Activated CD4-positive, alpha-beta T cell treated with anti-CD3 and anti-CD28 coated beads, Interleukin-2, amount 10 ng/mL, durations not matched to agents 7 days and 5 days (primary cell): Measurements from ENCODE around the gene COX19. TPM values are rescaled to one million over a fixed set of nuclear protein-coding genes. Genes with fewer than 3 reads are reported as not detected.
"Not testable (repeated sequence)": the region's sequence is repeated elsewhere in the genome, so short reads cannot be mapped to it uniquely, and the experiment has no call there.

ENCODE experiments used
- CTCF ChIA-PET: fragments of 350-600 bp; sonication (Branson Sonifier 250); formaldehyde crosslinking; loops from one replicate; lab custom pipeline; 2021; ENCODE audit warnings: antibody characterized with exemption; lab: Charles Lee
- POLR2A ChIA-PET: fragments of 350-600 bp; sonication (Branson Sonifier 250); formaldehyde crosslinking; loops from one replicate; lab custom pipeline; 2021; ENCODE audit warnings: antibody characterized with exemption; lab: Charles Lee
- DNase-seq: peaks from one replicate; pipeline ENCODE4 v3.0.0-alpha.2; 2020
- H3K27ac Mint-ChIP-seq: one replicate; pipeline ENCODE4 v1.8.0; 2021; ENCODE audit warnings: mild to moderate bottlenecking, moderate library complexity, mixed read lengths
- H3K27me3 Mint-ChIP-seq: one replicate; pipeline ENCODE4 v1.8.0; 2021; ENCODE audit warnings: mixed read lengths
- H3K36me3 Mint-ChIP-seq: one replicate; pipeline ENCODE4 v1.8.0; 2021; ENCODE audit warnings: low read depth, mixed read lengths
- H3K4me1 Mint-ChIP-seq: one replicate; pipeline ENCODE4 v1.8.0; 2021; ENCODE audit warnings: mixed read lengths
- H3K4me3 Mint-ChIP-seq: one replicate; pipeline ENCODE4 v1.8.0; 2021; ENCODE audit warnings: mild to moderate bottlenecking, moderate library complexity, mixed read lengths
- H3K9me3 Mint-ChIP-seq: one replicate; pipeline ENCODE4 v1.8.0; 2021; ENCODE audit warnings: mixed read lengths
- total RNA-seq, 2 experiments: library from RNA; stranded (reverse); gene quantifications; one replicate each; pipeline ENCODE4 v1.2.3, GENCODE V29; 2021

Gene COX19
- total RNA-seq, 2 experiments from 2014 or later, result 18.2 to 20.1 TPM

DNA sequence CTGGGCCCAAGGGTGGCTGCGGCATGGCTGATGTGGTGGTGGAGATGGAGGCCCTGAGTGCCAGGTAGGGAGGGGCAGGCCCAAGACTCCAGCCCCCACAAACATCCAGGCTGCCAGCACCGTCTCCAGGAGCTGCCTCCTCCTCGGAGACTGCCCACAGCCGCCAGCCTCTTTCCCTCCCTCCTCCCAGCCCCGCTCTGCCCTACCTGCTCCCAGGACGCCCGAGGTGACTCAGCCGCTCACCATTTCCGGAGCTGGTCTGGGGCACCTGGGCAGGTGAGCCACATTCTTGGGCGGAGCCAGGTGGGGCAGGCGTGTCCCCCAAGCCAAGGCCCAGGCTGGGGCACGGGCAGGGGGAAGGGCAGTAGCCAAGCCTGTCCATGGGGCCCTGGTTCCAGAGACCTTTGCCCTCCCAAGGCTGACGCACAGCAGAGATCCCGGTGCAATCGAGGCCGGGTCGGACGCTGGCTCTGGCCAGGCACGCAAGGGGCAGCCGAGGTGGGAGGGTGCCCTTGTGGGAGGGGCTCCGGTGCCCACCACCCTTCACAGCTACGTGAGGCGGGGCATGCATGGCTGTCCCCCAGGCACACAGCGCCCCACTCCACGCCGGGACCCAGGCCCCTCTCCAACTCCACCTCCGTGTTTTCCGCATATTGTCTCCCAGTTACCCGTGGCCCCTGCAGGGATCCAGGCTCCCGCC lies 29.6 kb downstream of the COX19 start:
- Mint-ChIP-seq H3K4me1 (no peaks in the 10 kb centered on the region), H3K4me3 (no peak overlapping the region), H3K27ac (no peak overlapping the region), H3K36me3 (no peaks in the 10 kb centered on the region), H3K9me3 (peaks cover 6% of the 10 kb centered on the region), H3K27me3 (peaks cover 9% of the 10 kb centered on the region)
- CTCF ChIA-PET, result no interaction called here
- DNase-seq, result no peak
- POLR2A ChIA-PET, result no interaction called here

DNA sequence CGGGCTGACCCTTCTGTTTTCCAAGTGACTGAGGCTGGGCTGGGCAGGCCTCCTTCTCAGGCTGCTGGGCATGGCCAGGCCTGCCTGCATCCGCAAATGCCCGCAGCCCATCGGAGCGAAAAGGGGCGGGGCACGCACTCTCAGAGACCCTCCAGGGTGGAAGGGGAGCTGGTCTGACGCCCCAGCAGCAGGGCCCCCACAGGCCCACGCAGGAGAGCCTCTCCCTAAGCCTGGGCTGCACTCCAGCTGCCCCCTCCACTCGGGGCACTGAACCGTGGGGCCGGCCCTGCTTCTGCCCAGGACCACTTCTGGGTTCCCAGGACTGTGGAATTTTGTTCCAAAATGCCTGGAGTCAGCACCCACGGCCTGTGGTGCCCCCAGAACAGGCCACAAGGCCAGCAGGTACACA lies 30.2 kb downstream of the COX19 start:
- POLR2A ChIA-PET, result no interaction called here
- CTCF ChIA-PET, result no interaction called here
- no peak overlapping the region for H3K4me3 Mint-ChIP-seq
- H3K36me3 Mint-ChIP-seq, result peaks cover 2% of the 10 kb centered on the region
- H3K4me1 Mint-ChIP-seq, result no peaks in the 10 kb centered on the region
- peaks cover 11% of the 10 kb centered on the region for H3K9me3 Mint-ChIP-seq
- peaks cover 14% of the 10 kb centered on the region for H3K27me3 Mint-ChIP-seq
- DNase-seq, result no peak
- no peak overlapping the region for H3K27ac Mint-ChIP-seq

GRCh38 chr7:944744-945143 lies 30.6 kb downstream of the COX19 start:
- ChIA-PET CTCF (no interaction called here), POLR2A (no interaction called here)
- Mint-ChIP-seq H3K4me3 (no peak overlapping the region), H3K4me1 (no peaks in the 10 kb centered on the region), H3K27ac (no peak overlapping the region), H3K36me3 (peaks cover 2% of the 10 kb centered on the region), H3K9me3 (peaks cover 14% of the 10 kb centered on the region), H3K27me3 (peaks cover 17% of the 10 kb centered on the region)
- no peak for DNase-seq

DNA sequence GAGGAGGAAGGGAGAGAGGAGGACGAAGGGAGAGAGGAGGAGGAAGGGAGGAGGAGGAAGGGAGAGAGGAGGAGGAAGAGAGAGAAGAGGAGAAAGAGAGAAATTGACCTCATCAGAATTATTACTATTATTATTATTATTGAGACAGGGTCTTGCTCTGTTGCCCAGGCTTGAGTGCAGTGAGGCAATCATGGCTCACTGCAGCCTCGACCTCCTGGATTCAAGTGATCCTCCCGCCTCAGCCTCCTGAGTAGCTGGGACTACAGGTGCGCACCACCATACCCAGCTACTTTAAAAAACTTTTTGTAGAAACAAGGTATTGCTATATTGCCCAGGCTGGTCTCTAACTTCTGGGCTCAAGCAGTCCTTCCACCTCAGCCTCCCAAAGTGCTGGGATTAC lies 31.6 kb downstream of the COX19 start:
- H3K36me3 Mint-ChIP-seq, H3K4me3 Mint-ChIP-seq, CTCF ChIA-PET, DNase-seq, POLR2A ChIA-PET, H3K27ac Mint-ChIP-seq, H3K4me1 Mint-ChIP-seq: not testable (repeated sequence)
- peaks cover 18% of the 10 kb centered on the region for H3K27me3 Mint-ChIP-seq
- H3K9me3 Mint-ChIP-seq, result peaks cover 15% of the 10 kb centered on the region

GRCh38 chr7:940599-941408 lies 34.5 kb downstream of the COX19 start:
- POLR2A ChIA-PET, result no interaction called here
- peaks cover 2% of the 10 kb centered on the region for H3K36me3 Mint-ChIP-seq

DNA sequence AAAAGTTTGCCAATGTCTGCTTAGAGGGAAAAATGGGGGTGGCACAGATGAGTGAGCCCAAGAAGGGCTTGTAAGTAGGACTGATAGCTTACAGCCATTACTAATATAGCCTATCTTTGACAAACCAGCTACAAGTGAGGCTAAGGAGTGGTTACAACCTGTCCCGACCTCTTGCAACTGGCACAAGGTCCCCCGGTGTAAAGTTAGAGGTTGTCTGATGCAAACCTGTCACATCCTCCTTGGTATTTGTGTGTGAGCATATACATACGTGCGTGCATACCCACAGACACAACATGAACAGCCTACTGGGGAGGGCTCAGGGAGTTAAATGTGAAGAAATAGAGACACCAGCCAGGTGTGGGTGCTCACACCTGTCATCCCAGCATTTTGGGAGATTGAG lies 35.5 kb downstream of the COX19 start:
- POLR2A ChIA-PET, result no interaction called here
- CTCF ChIA-PET, result interaction anchor here (0.6 to 1.2 kb wide), 2 partner anchors 39 to 525 kb away, joined by 3 read pairs; no protein-coding TSS in a partner anchor
- H3K27ac Mint-ChIP-seq, result no peak overlapping the region

More at GRCh38 chr7:940599-941408, 34.5 kb downstream of the COX19 start:
- no peak overlapping the region for H3K4me3 Mint-ChIP-seq
- H3K9me3 Mint-ChIP-seq, result peaks cover 15% of the 10 kb centered on the region
- H3K4me1 Mint-ChIP-seq, result peaks cover 12% of the 10 kb centered on the region
- H3K27me3 Mint-ChIP-seq, result peaks cover 18% of the 10 kb centered on the region
- CTCF ChIA-PET, result no interaction called here
- no peak for DNase-seq
- H3K27ac Mint-ChIP-seq, result no peak overlapping the region

DNA sequence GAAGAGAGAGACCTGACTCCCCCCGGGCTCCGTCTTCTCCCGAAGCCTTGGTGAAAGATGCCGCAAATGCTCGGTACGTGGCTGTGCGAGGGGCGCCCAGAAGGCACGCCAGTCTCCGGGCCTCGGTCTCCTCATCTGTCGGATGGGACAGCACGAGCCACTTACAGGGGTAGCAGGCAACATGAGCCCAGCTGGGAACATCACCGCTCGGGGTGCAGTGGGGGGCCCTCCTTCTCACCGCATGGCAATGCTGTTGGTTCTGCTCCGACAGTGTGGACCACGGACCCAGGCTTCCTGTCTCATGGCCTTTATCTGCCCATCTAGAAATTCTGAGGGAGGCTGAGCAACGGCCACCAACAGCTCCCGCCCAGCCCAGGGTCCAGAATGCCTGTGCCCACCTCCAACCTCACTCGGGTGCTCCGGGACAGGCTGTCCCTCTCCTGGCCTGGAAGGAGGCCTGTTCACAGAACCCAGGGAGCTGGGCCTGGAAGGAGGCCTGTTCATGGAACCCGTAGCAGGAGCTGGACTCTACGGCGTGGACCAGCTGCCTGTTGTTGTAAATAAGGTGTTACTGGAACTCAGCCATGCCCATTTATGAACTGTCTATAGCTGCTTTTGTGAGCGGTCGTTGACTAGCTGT lies 36.7 kb downstream of the COX19 start:
- Mint-ChIP-seq H3K9me3 (peaks cover 15% of the 10 kb centered on the region), H3K4me1 (peaks cover 12% of the 10 kb centered on the region), H3K4me3 (no peak overlapping the region), H3K27ac (no peak overlapping the region), H3K36me3 (peaks cover 2% of the 10 kb centered on the region), H3K27me3 (peaks cover 18% of the 10 kb centered on the region)
- ChIA-PET POLR2A (no interaction called here), CTCF (interaction anchor here (0.9 to 1.2 kb wide), 4 partner anchors 16 to 106 kb away, joined by 3 read pairs; partner anchors contain the start of gene GPR146)
- DNase-seq, result no peak

More for the DNA sequence above, 35.5 kb downstream of the COX19 start:
- H3K9me3 Mint-ChIP-seq, result peaks cover 15% of the 10 kb centered on the region
- no peak for DNase-seq
- peaks cover 18% of the 10 kb centered on the region for H3K27me3 Mint-ChIP-seq
- peaks cover 12% of the 10 kb centered on the region for H3K4me1 Mint-ChIP-seq
- H3K4me3 Mint-ChIP-seq, result no peak overlapping the region
- H3K36me3 Mint-ChIP-seq, result peaks cover 2% of the 10 kb centered on the region

GRCh38 chr7:937856-938484 lies 37.4 kb downstream of the COX19 start:
- Mint-ChIP-seq H3K4me1 (peaks cover 12% of the 10 kb centered on the region), H3K4me3 (no peak overlapping the region), H3K27ac (peak overlapping the region; percentile 2), H3K27me3 (peaks cover 18% of the 10 kb centered on the region), H3K36me3 (peaks cover 2% of the 10 kb centered on the region), H3K9me3 (peaks cover 15% of the 10 kb centered on the region)
- ChIA-PET POLR2A (no interaction called here), CTCF (interaction anchor here (1.0 kb wide), 2 partner anchors 15 to 34 kb away, joined by 3 read pairs; no protein-coding TSS in a partner anchor)
- no peak for DNase-seq

DNA sequence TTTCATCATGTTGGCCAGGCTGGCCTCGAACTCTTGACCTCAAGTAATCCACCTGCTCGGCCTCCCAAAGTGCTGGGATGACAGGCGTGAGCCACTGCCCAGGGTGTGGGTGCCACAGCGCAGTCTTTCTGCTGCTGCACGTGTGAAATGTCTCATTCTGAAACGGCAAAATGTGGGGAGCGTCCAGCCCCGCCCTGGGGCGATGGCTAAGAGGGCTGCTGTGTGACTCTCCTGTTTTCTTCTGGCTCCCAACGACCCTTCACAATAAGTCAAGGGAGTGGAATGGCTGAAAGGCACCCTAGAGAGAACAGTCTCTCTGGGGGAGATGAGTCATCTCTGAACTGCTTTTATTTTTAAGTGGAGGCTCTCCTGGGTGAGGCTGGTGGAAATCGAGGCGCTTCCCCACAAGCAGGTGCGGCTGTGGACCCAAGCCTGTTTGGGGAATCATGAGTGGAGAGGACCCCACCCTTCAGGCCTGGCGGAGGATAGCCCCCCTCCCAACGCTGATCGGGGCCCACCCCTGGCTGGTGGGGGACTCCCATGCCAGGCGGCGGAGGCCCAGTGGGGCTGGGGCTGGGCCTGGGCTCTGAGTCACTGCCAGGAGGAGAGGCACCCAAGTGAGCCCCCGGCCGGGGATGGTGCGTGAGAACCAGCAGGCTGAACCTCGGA lies 38.8 kb downstream of the COX19 start:
- Mint-ChIP-seq H3K36me3 (peaks cover 2% of the 10 kb centered on the region), H3K4me1 (peaks cover 12% of the 10 kb centered on the region), H3K4me3 (no peak overlapping the region), H3K27ac (peak overlapping the region; percentile 46), H3K9me3 (peaks cover 13% of the 10 kb centered on the region), H3K27me3 (peaks cover 12% of the 10 kb centered on the region)
- CTCF ChIA-PET, result no interaction called here
- DNase-seq, result no peak
- POLR2A ChIA-PET, result no interaction called here

DNA sequence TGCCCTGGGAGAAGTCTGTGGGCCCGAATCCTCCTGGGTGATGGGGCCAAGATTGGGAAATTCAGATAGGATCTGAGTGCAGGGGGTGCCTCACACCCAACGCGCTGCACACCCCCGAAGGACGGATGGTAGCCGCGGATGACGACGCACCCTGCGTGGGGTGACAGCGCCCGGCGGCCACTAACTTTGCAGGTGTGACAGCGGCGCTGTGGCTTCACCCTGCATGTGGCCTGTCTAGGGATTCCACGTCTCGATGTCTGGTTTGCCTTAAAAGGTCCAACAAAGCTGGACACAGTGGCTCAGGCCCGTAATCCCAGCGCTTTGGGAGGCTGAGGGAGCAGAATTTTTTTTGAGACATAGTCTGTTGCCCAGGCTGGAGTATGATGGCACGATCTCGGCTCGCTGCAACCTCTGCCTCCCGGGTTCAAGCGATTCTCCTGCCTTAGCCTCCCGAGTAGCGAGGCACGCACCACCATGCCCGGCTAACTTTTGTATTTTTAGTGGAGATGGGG lies 39.4 kb downstream of the COX19 start:
- H3K36me3 Mint-ChIP-seq, result peaks cover 2% of the 10 kb centered on the region
- no peak overlapping the region for H3K4me3 Mint-ChIP-seq
- no peak for DNase-seq
- peaks cover 11% of the 10 kb centered on the region for H3K9me3 Mint-ChIP-seq
- H3K27ac Mint-ChIP-seq, result peak overlapping the region; percentile 46
- ChIA-PET CTCF (no interaction called here), POLR2A (no interaction called here)
- H3K4me1 Mint-ChIP-seq, result peaks cover 13% of the 10 kb centered on the region
- H3K27me3 Mint-ChIP-seq, result peaks cover 10% of the 10 kb centered on the region

GRCh38 chr7:935164-935873 lies 40.0 kb downstream of the COX19 start:
- DNase-seq, result no peak
- Mint-ChIP-seq H3K27me3 (peaks cover 5% of the 10 kb centered on the region), H3K9me3 (peaks cover 5% of the 10 kb centered on the region), H3K4me3 (no peak overlapping the region), H3K27ac (no peak overlapping the region), H3K4me1 (peaks cover 13% of the 10 kb centered on the region), H3K36me3 (no peaks in the 10 kb centered on the region)
- CTCF ChIA-PET, result interaction anchor here (0.9 kb wide), 1 partner anchor 58 kb away, joined by 3 read pairs; no protein-coding TSS in a partner anchor
- POLR2A ChIA-PET, result no interaction called here
